HG02642 (cell line): ENCODE data around the gene PLK3.
"Not testable (repeated sequence)": the region's sequence is repeated elsewhere in the genome, so short reads cannot be mapped to it uniquely, and the experiment has no call there.

Experiments
- ATAC-seq: cut with Tn5 transposase; IDR thresholded peaks from one replicate; pipeline ENCODE4 v1.9.1; 2021; ENCODE audit warnings: mild to moderate bottlenecking; ENCODE audit not compliant: unreplicated experiment, poor library complexity

Gene PLK3

DNA sequence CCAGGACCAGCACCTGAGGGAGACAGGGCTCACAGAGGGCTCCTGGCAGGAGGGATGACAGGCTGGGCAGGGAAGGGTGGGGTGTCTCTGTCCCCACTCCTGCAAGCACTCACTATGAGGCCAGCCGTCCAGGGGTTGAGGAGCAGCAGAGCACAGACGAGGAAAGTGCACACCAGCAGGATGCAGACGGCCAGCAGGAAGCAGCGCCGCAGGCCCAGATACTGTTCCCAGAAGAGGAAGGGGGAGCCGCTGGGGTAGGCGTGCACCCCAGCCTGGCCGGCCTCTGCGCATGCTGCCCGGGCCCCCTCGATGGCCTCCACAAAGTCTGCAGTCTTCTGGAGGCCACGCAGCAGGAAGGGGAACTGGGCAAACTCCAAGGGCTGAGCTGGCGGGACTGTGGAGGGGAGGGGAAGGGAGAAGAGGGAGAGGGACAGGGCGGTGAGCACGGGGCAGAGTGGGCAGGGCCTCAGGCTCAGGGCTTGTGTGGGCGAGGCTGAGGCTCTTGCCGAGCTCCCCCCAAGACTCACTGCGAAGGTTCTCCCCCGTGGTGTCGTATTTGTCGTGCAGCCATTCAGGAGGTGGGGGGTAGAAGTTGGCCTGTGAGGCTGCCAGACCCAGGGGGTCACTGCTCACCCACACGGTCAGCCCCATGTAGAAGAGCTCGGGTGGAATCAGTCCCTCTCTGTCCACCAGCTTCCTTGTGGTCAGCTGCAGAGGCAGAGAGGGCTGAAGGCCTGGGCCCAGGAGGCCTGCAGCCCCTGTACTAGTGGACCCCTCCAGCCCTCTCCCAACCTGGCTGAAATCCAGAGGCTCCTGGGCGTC is 26.4 kb downstream of the PLK3 start:
- no peak for ATAC-seq

- no peak for ATAC-seq
Observed at GRCh38 chr1:44827197-44828002, 27.2 kb downstream of the PLK3 start.

GRCh38 chr1:44828003-44828651 is 27.9 kb downstream of the PLK3 start:
- no peak for ATAC-seq

DNA sequence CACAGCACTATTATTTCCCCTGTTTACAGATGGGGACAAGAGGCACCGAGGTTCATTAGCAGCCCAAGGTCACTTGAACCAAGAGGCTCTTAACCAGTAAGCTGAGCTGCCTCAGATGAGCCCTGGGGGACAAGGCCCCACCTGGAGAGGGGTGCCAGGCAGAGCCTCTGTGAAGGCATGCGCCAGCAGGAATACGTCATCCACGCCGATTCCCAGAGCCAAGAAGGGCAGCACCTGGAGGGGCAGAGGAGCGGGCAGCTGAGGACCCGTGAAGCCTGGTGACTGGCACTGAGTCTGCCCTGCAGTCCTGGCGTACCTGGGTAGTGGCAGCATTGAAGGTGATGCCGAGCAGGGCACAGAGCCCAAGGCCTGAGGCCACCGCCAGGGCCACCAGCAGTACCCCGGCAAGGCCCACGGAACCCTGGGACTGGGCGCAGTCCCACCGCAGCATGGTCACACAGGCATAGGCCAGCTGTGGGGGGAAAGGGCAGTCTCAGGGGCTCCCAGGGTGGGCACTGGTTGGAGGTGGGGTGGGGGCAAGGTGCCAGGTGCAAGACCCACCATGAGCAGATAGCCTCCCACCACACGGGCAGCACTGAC is 28.8 kb downstream of the PLK3 start:
- ATAC-seq, result no peak

GRCh38 chr1:44829506-44830384 is 29.6 kb downstream of the PLK3 start:
- no peak for ATAC-seq

- ATAC-seq, result no peak
Observed at GRCh38 chr1:44830900-44831304, 30.7 kb downstream of the PLK3 start.

GRCh38 chr1:44831516-44831915 is 31.3 kb downstream of the PLK3 start:
- ATAC-seq, result no peak

DNA sequence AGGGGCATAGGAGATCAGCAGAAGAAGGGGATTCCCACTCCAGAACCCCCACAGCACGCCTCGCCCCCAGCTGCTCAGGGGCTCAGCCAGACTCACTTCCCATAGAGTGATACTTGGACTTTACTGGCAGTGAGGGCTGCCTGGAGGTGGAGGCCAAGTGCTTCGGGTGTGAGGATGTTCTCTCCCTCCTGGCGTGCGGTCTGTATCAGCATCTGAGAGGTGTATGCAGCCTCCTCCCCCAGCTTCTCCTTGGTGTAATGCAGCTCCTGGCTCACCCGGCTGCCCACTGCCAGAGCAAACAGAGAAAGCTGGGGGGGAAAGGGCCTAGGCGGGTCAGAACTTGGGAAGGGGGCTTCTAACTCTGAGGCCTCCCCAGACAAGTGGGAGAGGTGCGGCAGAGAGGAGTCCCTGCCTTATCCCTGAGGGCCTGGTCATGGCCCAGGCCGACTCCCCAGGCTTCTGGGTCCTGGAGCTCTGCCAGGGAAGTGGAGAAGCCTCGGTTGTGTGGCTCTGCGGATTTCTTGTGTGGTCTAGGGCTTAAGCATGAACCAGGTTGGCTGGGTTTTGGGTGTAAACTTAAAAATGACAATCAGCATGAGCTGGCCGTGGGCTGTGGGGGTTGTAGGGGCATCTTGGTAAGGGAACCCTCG is 32.0 kb downstream of the PLK3 start:
- ATAC-seq, result no peak

DNA sequence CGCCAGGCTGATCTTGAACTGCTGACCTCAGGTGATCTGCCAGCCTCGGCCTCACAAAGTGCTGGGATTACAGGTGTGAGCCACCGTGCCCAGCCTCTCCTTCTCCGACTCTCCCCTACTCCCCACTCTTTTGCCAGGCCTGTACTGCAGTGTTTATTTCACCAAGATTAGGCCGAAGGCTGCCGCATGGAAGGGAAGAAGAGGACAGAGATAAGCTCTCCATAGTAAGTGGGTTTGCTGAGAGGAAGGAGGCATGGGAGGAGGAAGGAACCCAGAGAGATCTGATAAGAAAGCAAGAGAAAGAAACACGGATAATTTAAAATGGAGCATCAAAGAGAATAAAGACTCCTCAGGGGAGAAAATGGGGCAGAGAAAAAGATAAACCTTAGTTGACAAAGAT is 34.2 kb downstream of the PLK3 start:
- no peak for ATAC-seq

DNA sequence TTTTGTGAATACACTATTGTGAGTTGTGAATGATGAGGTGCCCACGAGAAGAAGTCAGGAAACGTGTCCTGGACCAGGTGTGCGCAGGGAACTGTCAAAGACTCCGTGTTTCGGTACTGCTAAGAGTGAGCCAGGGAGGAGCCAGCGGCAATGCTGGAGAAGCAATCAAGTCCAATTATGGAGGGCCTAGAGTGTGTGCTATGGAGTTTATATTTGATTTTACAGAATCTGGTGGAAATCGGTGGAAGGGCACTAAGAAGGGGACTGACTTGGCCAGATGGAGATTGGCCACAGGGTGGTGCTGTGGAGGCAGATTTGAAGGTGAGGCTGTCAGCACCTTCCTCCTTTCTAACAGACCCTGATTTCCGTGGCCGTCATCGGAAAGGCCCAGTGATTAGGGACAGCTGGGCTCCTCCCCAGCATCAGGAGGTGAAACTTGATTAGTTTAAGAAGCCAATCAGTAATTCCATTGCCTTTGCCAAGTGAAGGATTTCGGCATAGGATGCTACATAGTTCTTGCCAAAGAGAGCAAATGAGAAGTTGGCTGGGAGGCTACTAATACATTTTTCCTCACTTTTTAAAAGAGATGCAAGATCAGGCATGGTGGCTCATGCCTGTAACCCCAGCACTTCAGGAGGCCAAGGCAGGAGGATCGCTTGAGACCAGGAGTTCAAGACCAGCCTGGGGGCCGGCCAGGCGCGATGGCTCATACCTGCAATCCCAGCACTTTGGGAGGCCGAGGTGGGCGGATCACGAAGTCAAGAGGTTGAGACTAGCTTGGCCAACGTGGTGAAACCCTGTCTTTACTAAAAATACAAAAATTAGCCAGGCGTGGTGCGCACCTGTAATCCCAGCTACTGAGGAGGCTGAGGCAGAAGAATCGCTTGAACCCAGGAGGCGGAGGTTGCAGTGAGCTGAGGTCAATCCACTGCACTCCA is 35.8 kb downstream of the PLK3 start:
- peak; percentile 66 for ATAC-seq

- ATAC-seq, result not testable (repeated sequence)
Observed at GRCh38 chr1:44838294-44838693, 38.1 kb downstream of the PLK3 start.

- ATAC-seq, result no peak
Observed at GRCh38 chr1:44839576-44839975, 39.4 kb downstream of the PLK3 start.

DNA sequence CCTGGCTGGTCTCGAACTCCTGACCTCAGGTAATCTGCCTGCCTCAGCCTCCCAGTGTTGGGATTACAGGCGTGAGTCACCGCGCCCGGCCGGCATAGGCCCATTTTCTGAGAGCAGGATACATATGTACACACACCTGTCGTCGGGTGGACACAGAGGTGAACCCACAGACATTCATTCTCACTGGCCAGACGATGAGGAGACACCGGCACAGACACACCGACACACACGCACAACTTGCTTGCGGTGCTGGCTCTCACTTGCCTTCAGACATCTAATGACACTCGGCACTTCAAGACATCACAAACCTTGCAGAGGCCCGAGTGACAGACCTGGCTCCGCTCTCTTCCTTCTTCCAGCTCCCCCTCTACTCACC is 42.3 kb downstream of the PLK3 start:
- no peak for ATAC-seq

DNA sequence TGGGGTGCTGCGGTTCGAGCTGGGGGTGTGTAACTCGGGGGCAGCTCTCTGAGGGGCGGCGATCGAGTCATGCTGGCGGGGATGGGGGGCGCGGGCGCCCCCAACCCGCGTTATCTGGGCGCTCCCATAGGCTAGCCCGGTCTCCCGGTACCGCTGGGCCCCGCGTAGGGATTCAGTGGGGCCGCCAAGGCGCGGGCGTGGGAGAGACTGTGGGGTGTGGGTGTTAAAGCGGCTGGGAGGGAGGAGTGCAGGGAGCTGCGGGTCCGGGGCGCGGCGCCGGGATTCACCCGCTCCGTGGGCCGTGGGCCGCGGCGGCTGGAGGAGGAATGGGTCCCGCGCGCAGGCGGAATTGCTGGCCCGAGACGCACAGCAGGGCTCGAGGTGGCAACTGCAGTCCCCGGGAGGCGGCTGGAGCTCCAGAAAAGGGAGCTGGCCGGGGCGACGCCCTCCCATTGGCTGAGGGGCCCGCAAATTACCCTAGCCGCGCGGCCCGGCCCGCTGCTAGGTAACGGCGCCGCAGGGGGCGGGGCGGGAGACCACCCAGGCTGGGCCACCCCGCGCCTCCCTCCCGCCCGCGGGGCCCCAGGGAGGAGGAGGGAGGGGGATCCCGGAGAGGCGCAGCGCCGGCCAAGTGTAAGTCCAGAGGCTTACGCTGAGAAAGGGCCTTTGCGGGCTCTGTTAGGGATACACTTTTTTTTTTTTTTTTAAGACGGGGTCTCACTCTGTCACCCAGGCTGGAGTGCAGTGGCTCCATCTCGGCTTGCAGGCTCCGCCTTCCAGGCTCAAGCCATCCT is 42.9 kb downstream of the PLK3 start, which contains the start of gene PTCH2:
TSS of gene PTCH2 (minus strand) at position 392 of the 794 bp plus-strand sequence. CDS start at position 71, 321 bp downstream.
- no peak for ATAC-seq

DNA sequence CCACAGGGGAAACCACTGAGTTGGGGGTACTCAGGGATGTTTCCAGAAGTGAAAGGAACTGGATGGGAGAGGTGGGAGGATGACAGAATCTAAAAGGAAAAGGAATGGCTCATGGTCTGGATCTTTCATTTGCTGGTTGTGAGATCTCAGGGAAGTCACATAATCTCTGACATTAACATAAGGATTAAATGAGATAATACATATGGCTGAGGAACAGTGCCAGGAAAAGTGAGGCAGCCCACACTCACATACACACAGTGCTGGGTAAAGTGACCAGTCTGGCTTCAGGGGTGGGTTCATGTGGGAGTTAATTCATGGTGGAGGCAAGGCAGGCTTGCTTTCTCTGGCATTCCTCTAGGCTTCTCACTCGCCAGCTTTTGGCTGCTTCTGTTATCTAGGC is 46.8 kb downstream of the PLK3 start:
- no peak for ATAC-seq

GRCh38 chr1:44847845-44848244 is 47.7 kb downstream of the PLK3 start:
- ATAC-seq, result no peak

- no peak for ATAC-seq
Observed at GRCh38 chr1:44848456-44849181, 48.4 kb downstream of the PLK3 start.
